Endometrium (tissue), 2 donors: Measurements from ENCODE around the gene ERCC1.
A peak's percentile ranks its signal among the peaks of the same experiment; 100 is the strongest.
"Not testable (repeated sequence)": the region's sequence is repeated elsewhere in the genome, so short reads cannot be mapped to it uniquely, and the experiment has no call there.

ENCODE experiments used
- FAIRE-seq: peaks from 2 replicates; lab custom pipeline; 2012; peaks lifted over from hg19 to GRCh38; lab: Jason Lieb, UNC
- donor health status: control.
- donor health status: control.

ERCC1 gene

DNA sequence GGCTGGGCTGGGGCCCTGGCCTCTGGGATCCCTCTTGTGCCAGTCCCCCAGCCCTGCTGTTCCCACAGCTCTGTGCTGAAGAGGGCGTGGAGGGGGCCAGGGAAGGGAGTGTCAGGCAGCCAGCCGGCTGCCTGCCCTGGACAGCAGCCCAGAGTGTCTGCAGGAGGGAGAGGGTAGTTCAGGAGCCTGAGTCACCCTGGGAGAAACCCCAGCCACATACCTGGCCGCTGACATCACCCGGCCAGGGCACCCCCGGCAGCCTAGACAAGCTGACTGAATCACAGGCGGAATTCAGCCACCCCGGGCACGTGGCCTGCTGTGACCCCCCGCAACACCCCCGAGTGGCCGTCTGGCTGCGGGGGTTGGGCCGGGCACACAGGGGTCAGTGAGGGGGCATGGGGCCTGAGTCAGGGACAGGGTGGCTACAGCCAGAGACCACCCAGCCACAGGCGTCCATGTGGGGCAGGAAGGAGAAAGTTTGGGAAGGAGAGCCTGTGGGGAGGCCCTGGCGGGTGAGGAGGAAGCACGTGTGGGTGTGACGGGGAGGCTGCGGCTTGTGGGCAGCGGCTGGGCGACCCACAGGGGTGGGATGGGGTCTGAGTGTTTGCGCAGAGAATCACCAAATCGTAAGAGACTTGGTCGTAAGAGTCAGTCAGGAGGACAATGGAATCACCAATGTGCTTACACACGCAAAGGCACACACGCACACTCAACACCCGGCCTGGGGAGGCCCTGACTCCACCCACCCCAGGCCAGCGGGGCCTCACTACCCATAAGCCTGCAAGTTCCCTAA, 32.2 kb upstream of the ERCC1 start:
- FAIRE-seq: no peak

GRCh38 chr19:45451850-45452387, 28.2 kb upstream of the ERCC1 start:
- FAIRE-seq: no peak

- FAIRE-seq: no peak
Measured at GRCh38 chr19:45451131-45451849, 27.6 kb upstream of the ERCC1 start.

DNA sequence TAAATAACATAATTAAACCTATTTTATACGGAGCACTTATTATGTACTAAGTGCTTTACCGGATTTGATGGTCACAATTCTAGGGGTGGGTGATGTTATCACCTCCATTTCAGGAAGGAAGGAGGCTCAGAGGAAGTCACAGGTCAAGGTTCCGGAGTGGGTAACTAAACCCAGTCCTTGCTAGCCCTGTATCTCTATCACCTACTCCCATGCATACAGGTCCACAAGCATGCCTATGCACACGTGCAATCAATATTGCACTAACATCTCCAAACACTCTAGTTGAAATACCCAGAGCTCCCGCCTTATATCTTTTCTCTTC, 26.3 kb upstream of the ERCC1 start:
- FAIRE-seq: no peak

GRCh38 chr19:45448887-45449299, 25.2 kb upstream of the ERCC1 start:
- no peak for FAIRE-seq

- no peak for FAIRE-seq
Measured at GRCh38 chr19:45448425-45448756, 24.7 kb upstream of the ERCC1 start.

- FAIRE-seq: no peak
Measured at GRCh38 chr19:45446944-45447343, 23.2 kb upstream of the ERCC1 start.

GRCh38 chr19:45446295-45446694, 22.6 kb upstream of the ERCC1 start:
- no peak for FAIRE-seq

- FAIRE-seq: no peak
Measured at GRCh38 chr19:45445139-45445538, 21.4 kb upstream of the ERCC1 start.

DNA sequence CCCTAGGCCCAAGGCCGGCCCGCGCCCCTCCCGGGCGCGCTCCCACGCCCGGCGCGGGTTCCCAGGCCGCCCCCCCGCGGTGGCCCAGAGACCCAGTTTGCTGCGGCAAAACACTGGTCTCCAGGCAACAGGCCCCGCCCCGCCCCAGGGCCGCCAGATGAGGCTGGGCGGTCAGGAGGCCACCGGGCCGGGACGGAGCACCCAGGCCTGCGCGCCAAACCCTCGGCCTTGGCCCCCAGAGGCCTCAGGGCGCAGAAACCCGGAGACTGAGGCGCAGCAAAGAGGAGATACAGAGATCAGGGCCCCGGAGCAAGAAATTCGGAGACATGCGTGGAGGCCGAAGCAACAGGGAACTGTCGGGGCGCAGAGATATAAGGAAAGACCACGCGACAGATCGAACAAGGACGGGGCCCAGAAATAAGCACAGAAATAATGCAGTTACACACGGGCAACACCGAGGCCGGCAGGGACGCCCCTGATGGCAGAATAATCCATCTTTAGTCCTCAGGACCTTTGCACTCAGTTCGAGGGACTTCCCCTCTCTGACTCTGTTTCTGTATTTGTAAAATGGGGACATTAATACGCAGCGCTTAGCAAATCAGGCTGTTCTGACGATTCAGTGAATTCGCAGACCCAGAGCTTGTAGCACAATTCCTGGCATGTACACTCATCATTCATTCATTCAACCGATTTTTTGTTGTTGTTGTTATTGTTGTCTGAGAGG, 20.8 kb upstream of the ERCC1 start:
- FAIRE-seq: no peak

DNA sequence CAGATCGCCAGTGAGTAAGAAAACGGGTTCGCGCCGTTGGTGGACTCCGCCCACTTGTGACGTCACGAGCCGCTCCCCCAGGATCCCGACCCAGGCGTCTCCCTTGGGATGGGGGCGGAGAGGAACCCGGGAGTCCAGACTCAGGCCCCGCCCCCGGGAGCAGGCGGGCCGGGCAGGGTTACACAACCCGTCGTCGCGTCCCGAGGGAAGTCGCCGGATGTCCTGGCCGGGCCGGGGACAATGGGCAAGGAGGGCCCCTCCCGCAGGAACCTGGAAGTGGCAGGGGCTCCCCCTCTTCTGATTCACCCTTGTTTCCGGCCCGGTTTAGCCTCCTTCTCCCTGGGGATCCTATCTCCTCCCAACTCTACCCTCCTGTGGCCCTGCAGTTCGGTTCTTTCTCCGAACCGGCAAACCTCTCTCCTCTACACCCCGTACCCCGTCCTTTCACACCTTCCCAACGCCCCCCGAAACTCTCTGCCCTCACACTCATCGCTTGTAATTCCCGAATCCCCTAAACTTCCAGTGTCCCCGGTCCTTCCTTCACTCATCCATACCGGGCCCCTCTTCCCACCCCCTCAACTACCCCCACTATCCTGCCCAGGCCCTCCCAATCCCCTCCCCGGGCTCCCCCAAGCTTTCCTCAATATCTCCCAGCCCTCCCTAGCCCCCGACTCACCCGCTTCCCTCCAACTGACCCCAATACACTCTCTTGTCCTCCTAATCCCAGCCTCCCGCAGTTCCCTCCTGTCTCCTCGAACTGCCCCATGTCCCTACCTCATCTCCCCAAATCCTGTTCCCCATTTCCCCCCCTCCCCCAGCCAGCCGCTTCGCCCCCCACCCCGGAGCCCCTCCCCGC, 20.0 kb upstream of the ERCC1 start:
- peak; percentile 4 for FAIRE-seq

- no peak for FAIRE-seq
Measured at GRCh38 chr19:45442778-45443461, 19.2 kb upstream of the ERCC1 start.

- no peak for FAIRE-seq
Measured at GRCh38 chr19:45442408-45442777, 18.7 kb upstream of the ERCC1 start.

- FAIRE-seq: no peak
Measured at GRCh38 chr19:45440873-45441654, 17.3 kb upstream of the ERCC1 start.

DNA sequence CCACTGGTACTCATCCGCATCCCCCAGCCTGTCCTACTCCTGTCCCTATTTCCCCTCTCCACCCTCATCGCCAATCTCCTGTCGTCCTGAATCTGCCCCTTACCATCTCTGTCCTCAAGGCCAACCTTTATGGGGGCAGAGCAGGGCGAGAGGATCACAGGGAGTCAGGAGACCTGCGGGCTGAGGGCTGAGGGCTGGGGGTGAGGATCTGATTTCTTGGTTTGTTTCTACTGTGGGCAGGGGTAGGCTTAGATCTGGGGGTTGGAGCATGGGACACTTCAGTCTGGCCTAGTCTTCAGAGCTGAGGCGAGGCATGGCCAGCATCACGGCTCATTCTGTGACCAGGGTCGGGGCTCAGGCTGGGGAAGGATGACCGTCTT, 16.5 kb upstream of the ERCC1 start:
- FAIRE-seq: no peak

DNA sequence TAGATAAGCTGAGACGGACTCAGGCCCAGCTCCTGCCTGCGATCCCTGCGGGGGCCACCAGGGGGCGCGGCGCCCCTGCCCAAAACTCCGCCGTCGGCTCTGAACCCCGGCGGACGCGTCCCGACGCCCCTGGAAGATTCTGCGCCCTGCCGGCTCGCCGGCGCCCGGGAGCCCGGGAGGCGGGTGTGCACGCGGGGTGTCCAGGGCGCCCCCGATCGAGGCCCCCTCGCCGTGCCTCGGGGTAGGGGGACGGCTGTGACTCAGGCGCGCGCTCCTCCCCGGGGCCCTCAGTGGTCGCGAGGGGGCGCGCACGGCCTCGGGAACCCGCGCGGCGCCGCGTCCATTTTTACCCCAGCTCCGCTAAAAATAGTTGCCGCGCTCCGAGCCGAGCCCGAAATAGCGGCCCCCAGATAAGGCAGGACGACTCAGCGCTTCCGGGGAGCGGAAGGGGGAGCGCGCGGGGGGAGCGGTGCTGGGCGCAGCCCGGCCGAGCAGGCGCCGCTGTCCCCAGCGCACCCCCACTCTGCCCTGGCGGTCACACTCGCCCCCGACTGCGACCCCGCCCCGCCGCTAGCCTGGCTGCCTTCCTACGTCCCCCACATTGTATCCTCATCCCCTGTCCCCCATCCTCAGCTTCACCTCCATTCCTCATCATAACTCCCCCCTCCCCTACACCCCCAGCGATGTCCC, 16.0 kb upstream of the ERCC1 start:
- FAIRE-seq: no peak

DNA sequence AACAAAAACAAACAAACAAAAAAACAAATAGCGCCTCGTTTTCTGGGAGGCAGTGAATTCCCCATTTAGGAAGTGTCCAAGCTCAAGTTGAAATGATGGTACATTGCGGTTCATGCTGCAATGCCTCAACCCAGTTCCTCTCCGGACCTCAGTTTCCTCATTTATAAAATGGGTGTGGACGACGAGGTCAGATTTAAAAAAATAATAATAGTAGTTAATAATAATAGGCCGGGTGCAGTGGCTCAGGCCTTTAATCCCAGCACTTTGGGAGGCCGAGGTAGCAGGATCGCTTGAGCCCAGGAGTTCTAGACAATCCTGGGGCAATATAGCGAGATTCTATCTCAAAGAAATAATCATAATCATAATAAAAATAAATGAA, 15.5 kb upstream of the ERCC1 start:
- FAIRE-seq: no peak

DNA sequence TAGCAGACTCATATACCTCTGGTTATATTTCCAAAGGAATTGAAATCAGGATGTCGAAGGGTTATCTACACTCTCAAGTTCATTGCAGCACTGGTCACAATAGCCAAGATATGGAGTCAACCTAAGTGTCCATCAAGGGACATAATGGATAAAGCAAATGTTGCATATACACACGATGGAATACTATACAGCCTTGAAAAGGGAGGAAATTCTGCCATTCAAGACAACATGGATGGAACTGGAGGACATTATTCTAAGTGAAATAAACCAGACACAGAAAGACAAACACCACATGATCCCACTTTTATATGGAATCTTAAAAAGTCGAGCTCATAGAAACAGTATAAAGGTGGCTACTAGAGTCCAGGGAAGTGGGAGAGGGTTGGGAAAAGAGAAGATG, 13.6 kb upstream of the ERCC1 start:
- FAIRE-seq: no peak

DNA sequence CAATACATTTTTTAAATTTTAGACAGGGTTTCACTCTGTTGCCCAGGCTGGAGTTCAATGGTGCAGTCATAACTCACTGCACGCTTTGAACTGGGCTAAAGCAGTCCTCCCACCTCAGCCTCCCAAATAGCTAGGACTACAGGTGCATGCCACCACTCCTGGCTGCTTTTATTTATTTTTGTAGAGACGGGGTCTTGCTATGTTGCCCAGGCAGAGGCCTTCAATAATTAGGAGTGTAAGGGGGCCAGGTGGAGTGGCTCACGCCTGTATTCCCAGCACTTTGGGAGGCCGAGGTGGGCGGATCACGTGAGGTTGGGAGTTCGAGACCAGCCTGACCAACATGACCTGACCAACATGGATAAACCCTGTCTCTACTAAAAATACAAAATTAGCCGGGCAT, 8.8 kb upstream of the ERCC1 start:
- FAIRE-seq: not testable (repeated sequence)

DNA sequence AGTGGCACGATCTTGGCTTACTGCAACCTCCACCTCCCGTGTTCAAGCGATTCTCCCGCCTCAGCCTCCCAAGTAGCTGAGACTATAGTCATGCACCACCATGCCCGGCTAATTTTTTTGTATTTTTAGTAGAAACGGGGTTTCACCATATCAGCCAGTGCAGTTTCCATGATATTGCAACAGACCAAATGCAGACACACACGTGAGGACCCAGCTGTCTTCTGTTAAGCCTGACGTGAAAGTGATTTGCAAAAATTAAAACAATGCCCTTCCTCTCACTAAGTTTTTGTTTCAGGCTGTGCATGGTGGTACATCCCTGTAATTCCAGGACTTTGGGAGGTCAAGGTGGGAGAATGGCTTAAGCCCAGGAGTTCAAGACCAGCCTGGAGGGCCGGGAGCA, 7.3 kb upstream of the ERCC1 start:
- not testable (repeated sequence) for FAIRE-seq
